HUES6 (cell line): ENCODE measurements around the gene SEC23A.

Source experiments
- H3K27ac ChIP-seq: 2 replicates; pipeline ENCODE4 v1.7.0; 2013; ENCODE audit warnings: low read depth, mild to moderate bottlenecking, low read length, inconsistent platforms
- H3K27me3 ChIP-seq: 2 replicates; pipeline ENCODE4 v1.6.1; 2013; ENCODE audit warnings: low read length; ENCODE audit not compliant: control insufficient read depth, insufficient read depth
- H3K36me3 ChIP-seq: 2 replicates; pipeline ENCODE4 v1.6.1; 2013; ENCODE audit warnings: low read length; ENCODE audit not compliant: control insufficient read depth, insufficient read depth
- H3K4me1 ChIP-seq: 2 replicates; pipeline ENCODE4 v1.6.1; 2013; ENCODE audit warnings: low read length; ENCODE audit not compliant: control insufficient read depth, insufficient read depth
- H3K4me3 ChIP-seq: 2 replicates; pipeline ENCODE4 v1.5.1; 2013; ENCODE audit warnings: low read depth, low read length
- H3K9ac ChIP-seq: one replicate; pipeline ENCODE4 v1.6.1; 2013; ENCODE audit warnings: mild to moderate bottlenecking, low read length
- H3K9me3 ChIP-seq: 2 replicates; pipeline ENCODE4 v1.6.1; 2013; ENCODE audit warnings: low read depth, low read length; ENCODE audit not compliant: control insufficient read depth, insufficient read depth

The SEC23A gene

DNA sequence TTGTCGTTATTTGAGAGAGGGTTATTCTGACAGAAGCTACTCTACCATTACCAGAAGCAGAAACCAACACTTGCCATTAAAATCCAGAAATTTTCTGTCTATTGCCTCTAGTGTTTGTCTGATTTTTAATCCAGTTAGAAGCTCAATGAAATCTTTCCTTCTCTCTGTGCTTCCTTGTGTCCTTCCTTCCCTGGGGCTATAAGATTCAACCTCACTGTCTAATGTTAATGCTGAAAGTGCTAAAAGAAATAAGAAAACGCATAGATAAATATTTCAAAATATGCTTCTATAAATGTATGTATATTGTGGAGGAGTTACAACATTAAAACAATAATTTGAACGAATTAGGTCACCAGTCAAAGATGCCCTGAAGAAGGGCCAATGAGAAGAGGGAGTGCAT lies 120.8 kb downstream of the SEC23A start:
- no peak overlapping the region for H3K27ac ChIP-seq
- H3K27me3 ChIP-seq: no peaks in the 10 kb centered on the region
- no peaks in the 10 kb centered on the region for H3K36me3 ChIP-seq
- H3K9ac ChIP-seq: no peak overlapping the region
- no peak overlapping the region for H3K4me3 ChIP-seq
- 0 out of 2 replicates have a peak, but pooled peaks cover 4% of the 10 kb centered on the region for H3K4me1 ChIP-seq
- H3K9me3 ChIP-seq: no peaks in the 10 kb centered on the region
